NCI-H2171 treated with DMSO at 0.1 percent for 48 hours (cell line): ENCODE measurements around the gene PNLIP.

ENCODE experiments used
- DNase-seq: peaks from one replicate; lab custom pipeline; 2025; lab: John Stamatoyannopoulos, UW

PNLIP gene

GRCh38 chr10:116615199-116615776 lies 69.6 kb downstream of the PNLIP start:
- DNase-seq, result no peak
